H1 (cell line): Measurements from ENCODE around the gene FGGY. TPM values are rescaled to one million over a fixed set of nuclear protein-coding genes. Genes with fewer than 3 reads are reported as not detected.

Experiments used
- CTCF ChIA-PET: fragments of 300-600 bp; sonication (Branson Sonifier 250); formaldehyde crosslinking; loops from one replicate; lab custom pipeline; 2021; ENCODE audit not compliant: partially characterized antibody; lab: Charles Lee
- POLR2A ChIA-PET: fragments of 300-600 bp; sonication (Branson Sonifier 250); formaldehyde crosslinking; loops from one replicate; lab custom pipeline; 2021; ENCODE audit warnings: inconsistent platforms; ENCODE audit not compliant: partially characterized antibody; lab: Charles Lee
- DNase-seq, 2 experiments: peaks; one replicate each; pipeline versions ENCODE4 v3.0.0 to v3.0.0-alpha.2; 2010 to 2022; ENCODE audit warnings: low spot score in 2 of 2, low read depth in 1 of 2, mixed read lengths in 1 of 2
- FAIRE-seq: peaks from 2 replicates; lab custom pipeline; 2011; peaks lifted over from hg19 to GRCh38; lab: Jason Lieb, UNC
- H2AFZ ChIP-seq: 2 replicates; pipeline ENCODE4 v1.8.1; 2012; ENCODE audit warnings: low read length, inconsistent platforms
- H2AK5ac ChIP-seq: 2 replicates; pipeline ENCODE4 v1.6.1; 2013; ENCODE audit warnings: low read depth, low read length
- H2BK120ac ChIP-seq: replicated peaks from 2 replicates; pipeline ENCODE3; 2013; ENCODE audit warnings: low read depth, low read length, inconsistent platforms
- H2BK12ac ChIP-seq: 2 replicates; pipeline ENCODE4 v1.6.1; 2013; ENCODE audit warnings: low read depth, low read length
- H2BK15ac ChIP-seq: 2 replicates; pipeline ENCODE4 v1.6.1; 2013; ENCODE audit warnings: low read length
- H2BK20ac ChIP-seq: 2 replicates; pipeline ENCODE4 v1.6.1; 2013; ENCODE audit warnings: low read length
- H2BK5ac ChIP-seq: 2 replicates; pipeline ENCODE4 v1.6.1; 2013; ENCODE audit warnings: low read depth, low read length
- H3K14ac ChIP-seq: 2 replicates; pipeline ENCODE4 v1.6.1; 2013; ENCODE audit warnings: inconsistent platforms; ENCODE audit not compliant: insufficient read length
- H3K18ac ChIP-seq: 2 replicates; pipeline ENCODE4 v1.6.1; 2013; ENCODE audit warnings: low read length; ENCODE audit errors: extremely low read depth
- H3K23ac ChIP-seq: 2 replicates; pipeline ENCODE4 v1.6.1; 2013; ENCODE audit warnings: inconsistent platforms; ENCODE audit not compliant: insufficient read length
- H3K23me2 ChIP-seq: 2 replicates; pipeline ENCODE4 v1.6.1; 2013; ENCODE audit warnings: low read depth, low read length
- H3K27ac ChIP-seq: 2 replicates; pipeline ENCODE4 v1.6.1; 2011; ENCODE audit warnings: low read depth, low read length, inconsistent platforms
- H3K27me3 ChIP-seq, 4 experiments: replicated peaks in 1 of 4; 1 replicate in 1 of 4; 2 replicates in 3 of 4; pipeline versions ENCODE4 v1.6.1 to v1.8.1; 2011 to 2013; ENCODE audit warnings: low read length in 3 of 4, mild to moderate bottlenecking in 3 of 4, inconsistent platforms in 2 of 4, mixed read lengths in 2 of 4, moderate library complexity in 1 of 4; ENCODE audit not compliant: control insufficient read depth in 3 of 4, insufficient read depth in 3 of 4; ENCODE audit errors: extremely low read depth in 1 of 4
- H3K36me3 ChIP-seq, 4 experiments: 2 replicates each; pipeline versions ENCODE4 v1.6.1 to v1.8.1; 2011 to 2013; ENCODE audit warnings: mild to moderate bottlenecking in 4 of 4, low read length in 3 of 4, moderate library complexity in 2 of 4, control low read depth in 1 of 4, inconsistent platforms in 1 of 4; ENCODE audit not compliant: insufficient read depth in 4 of 4, control insufficient read depth in 2 of 4
- H3K4ac ChIP-seq: replicated peaks from 2 replicates; pipeline ENCODE3; 2013; ENCODE audit warnings: low read length, low read depth, mixed read lengths, inconsistent platforms; ENCODE audit not compliant: insufficient read length
- H3K4me1 ChIP-seq, 4 experiments: replicated peaks in 1 of 4; 1 replicate in 1 of 4; 2 replicates in 3 of 4; pipeline versions ENCODE4 v1.6.1 to v1.8.1; 2011 to 2013; ENCODE audit warnings: low read length in 3 of 4, inconsistent platforms in 2 of 4, mixed read lengths in 1 of 4; ENCODE audit not compliant: insufficient read depth in 4 of 4, control insufficient read depth in 3 of 4
- H3K4me2 ChIP-seq, 2 experiments: 2 replicates each; pipeline versions ENCODE4 v1.6.1 to v1.8.1; 2011 to 2013; ENCODE audit warnings: low read depth in 2 of 2, low read length in 2 of 2, control low read depth in 1 of 2, inconsistent platforms in 1 of 2, mild to moderate bottlenecking in 1 of 2; ENCODE audit not compliant: insufficient read depth in 1 of 2
- H3K4me3 ChIP-seq, 4 experiments: fragments of 200-600, 300-600 bp in 1 of 4; sonication (generic), shearing (Covaris generic), sonication (Bioruptor Twin) in 1 of 4; 2 replicates each; pipeline versions ENCODE4 v1.5.1 to v1.8.1; 2011 to 2016; ENCODE audit warnings: low read length in 4 of 4, low read depth in 3 of 4, control low read depth in 2 of 4, inconsistent platforms in 2 of 4, mild to moderate bottlenecking in 2 of 4, mixed read lengths in 1 of 4, moderate library complexity in 1 of 4; ENCODE audit not compliant: insufficient read depth in 2 of 4; ENCODE audit errors: extremely low read depth in 1 of 4
- H3K56ac ChIP-seq: replicated peaks from 2 replicates; pipeline ENCODE3; 2013; ENCODE audit warnings: low read depth, mild to moderate bottlenecking, mixed read lengths, low read length, inconsistent platforms; ENCODE audit not compliant: insufficient read length
- H3K79me1 ChIP-seq: 2 replicates; pipeline ENCODE4 v1.6.1; 2013; ENCODE audit warnings: low read depth, low read length, control low read depth
- H3K79me2 ChIP-seq, 2 experiments: 2 replicates each; pipeline versions ENCODE4 v1.6.1 to v1.8.1; 2012 to 2013; ENCODE audit warnings: low read length in 2 of 2, mild to moderate bottlenecking in 2 of 2, inconsistent platforms in 1 of 2; ENCODE audit not compliant: insufficient read depth in 2 of 2, control insufficient read depth in 1 of 2
- H3K9ac ChIP-seq, 4 experiments: replicated peaks in 1 of 4; 1 replicate in 1 of 4; 2 replicates in 3 of 4; pipeline versions ENCODE4 v1.6.1 to v1.8.1; 2011 to 2013; ENCODE audit warnings: low read depth in 3 of 4, low read length in 3 of 4, control low read depth in 2 of 4, mild to moderate bottlenecking in 2 of 4, moderate library complexity in 2 of 4, inconsistent platforms in 1 of 4; ENCODE audit errors: extremely low read depth in 1 of 4
- H3K9me3 ChIP-seq, 2 experiments: 2 replicates each; pipeline versions ENCODE4 v1.6.1 to v1.8.1; 2012 to 2013; ENCODE audit warnings: mild to moderate bottlenecking in 2 of 2, moderate library complexity in 2 of 2, control low read depth in 1 of 2, inconsistent platforms in 1 of 2, low read depth in 1 of 2, low read length in 1 of 2, mixed read lengths in 1 of 2; ENCODE audit not compliant: insufficient read depth in 2 of 2
- H4K20me1 ChIP-seq, 2 experiments: replicated peaks in 1 of 2; 2 replicates each; pipeline versions ENCODE3 to v1.8.1; 2011 to 2013; ENCODE audit warnings: inconsistent platforms in 2 of 2, low read length in 2 of 2, mild to moderate bottlenecking in 1 of 2; ENCODE audit not compliant: insufficient read depth in 2 of 2, control insufficient read depth in 1 of 2
- H4K5ac ChIP-seq: 2 replicates; pipeline ENCODE4 v1.6.1; 2013; ENCODE audit warnings: low read length, low read depth, mixed read lengths, inconsistent platforms; ENCODE audit not compliant: insufficient read length
- H4K8ac ChIP-seq: 2 replicates; pipeline ENCODE4 v1.8.0; 2013; ENCODE audit warnings: mild to moderate bottlenecking, moderate library complexity, low read length, inconsistent platforms; ENCODE audit not compliant: insufficient read depth; ENCODE audit errors: extremely low read depth
- H4K91ac ChIP-seq: replicated peaks from 2 replicates; pipeline ENCODE3; 2013; ENCODE audit warnings: low read length, mixed read lengths, inconsistent platforms; ENCODE audit not compliant: insufficient read length
- JUND ChIP-seq: IDR thresholded peaks from 2 replicates; pipeline ENCODE4 v1.6.1; 2011; ENCODE audit warnings: mild to moderate bottlenecking, improper control_type of control experiment, low read length
- NANOG ChIP-seq: IDR thresholded peaks from 2 replicates; pipeline ENCODE4 v1.6.1; 2011; ENCODE audit warnings: low read length, low read depth, mild to moderate bottlenecking, inconsistent platforms; ENCODE audit not compliant: insufficient read depth, poor library complexity, severe bottlenecking
- ZNF274 ChIP-seq: IDR thresholded peaks from 2 replicates; pipeline ENCODE4 v1.7.0; 2012; ENCODE audit warnings: low read length, borderline replicate concordance; ENCODE audit errors: extremely low read depth
- polyA plus RNA-seq, 7 experiments: library from polyadenylated mRNA; depleted of rRNA in 3 of 7; stranded (reverse) in 5 of 7; unstranded in 2 of 7; fragments of >200 nt in 5 of 7; fragments of 200-250 nt in 2 of 7; gene quantifications; 1 replicate in 5 of 7; 2 replicates in 1 of 7; 4 replicates in 1 of 7; pipeline versions ENCODE4 v1.2.1 to v1.2.3, GENCODE V29; 2011 to 2013; ENCODE audit warnings: missing spikeins in 2 of 7, mixed read lengths in 2 of 7
- total RNA-seq: library from RNA; stranded (reverse); fragmentation: NEBNext Ultra II Directional; extraction: Animal tissue kit (Norgen Biotek cat#: 25700); gene quantifications from 2 replicates; pipeline ENCODE4 v1.2.1, GENCODE V29; 2021

The FGGY gene
- total and polyA plus RNA-seq, 2 of the 8 experiments (the other 6 are each of a cell fraction or from before 2014, with no cell fraction given) = 10.3 to 12.5 TPM

DNA sequence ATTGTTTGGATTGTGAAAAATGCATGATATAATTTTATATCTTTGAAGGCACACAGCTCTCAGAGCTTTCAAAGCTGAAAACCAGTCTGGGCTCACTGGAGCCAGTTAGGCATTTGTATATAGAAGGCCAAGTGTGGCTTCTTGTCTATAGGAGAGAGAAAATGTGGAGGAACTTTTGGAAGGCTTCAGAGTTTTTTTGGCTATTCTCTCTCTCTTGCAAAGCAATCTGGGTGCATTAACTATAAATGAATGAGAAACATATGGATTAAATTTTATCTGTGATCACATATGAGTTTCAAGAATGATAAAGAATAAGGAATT lies 301.2 kb downstream of the FGGY start:
- H3K9me3 ChIP-seq = no peaks in the 10 kb centered on the region
- TF ChIP-seq ZNF274 (no peak), NANOG (no peak), JUND (no peak)
- no peak overlapping the region for H2AFZ ChIP-seq
- no peaks in the 10 kb centered on the region for H3K79me2 ChIP-seq
- peaks cover 0 to 3% (median 0%) of the 10 kb centered on the region in 4 experiments; a peak in 1 of 7 replicates for H3K4me1 ChIP-seq
- no peaks in the 10 kb centered on the region for H3K23me2 ChIP-seq
- ChIA-PET POLR2A (no interaction called here), CTCF (no interaction called here)
- DNase-seq = no peak
- H4K8ac ChIP-seq = no peak overlapping the region
- H3K4me3 ChIP-seq = no peak overlapping the region
- no peak overlapping the region for H3K4me2 ChIP-seq
- no peaks in the 10 kb centered on the region for H3K27me3 ChIP-seq
- no peak overlapping the region for H3K9ac ChIP-seq
- H4K20me1 ChIP-seq = no peaks in the 10 kb centered on the region
- H2BK15ac ChIP-seq = no peak overlapping the region
- H2BK20ac ChIP-seq = no peak overlapping the region
- H2BK12ac ChIP-seq = no peak overlapping the region
- H2AK5ac ChIP-seq = no peak overlapping the region
- H3K56ac ChIP-seq = no peak overlapping the region
- no peak for FAIRE-seq
- no peak overlapping the region for H3K14ac ChIP-seq
- H4K5ac ChIP-seq = no peak overlapping the region
- no peaks in the 10 kb centered on the region for H3K79me1 ChIP-seq
- H2BK5ac ChIP-seq = no peak overlapping the region
- no peak overlapping the region for H3K18ac ChIP-seq
- H4K91ac ChIP-seq = no peak overlapping the region
- H3K27ac ChIP-seq = no peak overlapping the region
- H3K4ac ChIP-seq = no peak overlapping the region
- H2BK120ac ChIP-seq = no peak overlapping the region
- no peaks in the 10 kb centered on the region for H3K36me3 ChIP-seq
- H3K23ac ChIP-seq = no peak overlapping the region
